Measurements from ENCODE around the gene NHERF1.

DNA sequence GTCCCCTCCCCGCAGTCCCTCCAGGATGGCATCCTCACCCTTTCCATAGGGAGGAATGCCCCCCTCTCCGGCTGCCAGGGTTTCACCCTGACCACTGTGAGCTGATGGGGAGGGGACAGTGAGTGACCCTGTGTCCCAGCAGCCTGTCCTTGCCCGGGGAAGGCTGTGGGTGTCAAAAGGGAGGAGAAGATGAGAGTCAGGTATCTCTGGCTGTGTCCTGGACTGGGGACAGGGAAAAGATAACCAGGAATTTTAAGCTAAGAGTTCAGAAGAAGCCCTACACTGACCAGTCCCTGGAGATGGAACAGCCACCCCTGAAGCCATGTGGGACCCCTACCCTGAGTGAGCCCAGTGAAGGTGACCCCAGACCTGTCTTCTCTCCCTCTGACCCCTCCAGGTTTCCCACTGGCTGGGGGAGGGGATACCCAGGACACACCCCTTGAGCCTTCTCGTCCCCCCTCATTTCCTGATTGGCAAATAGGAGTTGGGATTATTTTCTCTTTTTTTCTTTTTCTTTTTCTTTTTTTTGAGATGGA is 16.4 kb downstream of the NHERF1 start:
- no peak for TF ChIP-seq CTCF (IDR thresholded peaks at IDR 0.05; ENCODE audit: borderline replicate concordance, extremely low read depth, low read length, poor library complexity, severe bottlenecking)
- no peak for TF ChIP-seq EZH2 (IDR thresholded peaks at IDR 0.05; ENCODE audit: borderline replicate concordance, low read depth, low read length, severe bottlenecking)
